GM18951 (cell line): Measurements from ENCODE around the gene PTGDR.

Source experiments
- POLR2A ChIP-seq: IDR thresholded peaks from 4 replicates; pipeline ENCODE4 v1.6.1; 2011; ENCODE audit warnings: mild to moderate bottlenecking; ENCODE audit not compliant: insufficient read length, insufficient read depth; ENCODE audit errors: extremely low read depth
- in situ Hi-C: fragments of 300-500 bp; cut with MboI; formaldehyde crosslinking; loops from one replicate; pipeline ENCODE4 v1.12.0; 2022; ENCODE audit warnings: low sequenced_read_pairs, mixed read lengths, inconsistent platforms; ENCODE audit not compliant: unreplicated experiment

The PTGDR gene

GRCh38 chr14:52307376-52307775 lies 39.9 kb downstream of the PTGDR start:
- TF ChIP-seq POLR2A = no peak
- in situ Hi-C loops = no loop called here

GRCh38 chr14:52307905-52308304 lies 40.4 kb downstream of the PTGDR start:
- in situ Hi-C loops = no loop called here
- TF ChIP-seq POLR2A = no peak

- in situ Hi-C loops = no loop called here
- TF ChIP-seq POLR2A = no peak
Measured at GRCh38 chr14:52310541-52310940, 43.0 kb downstream of the PTGDR start.

- no peak for TF ChIP-seq POLR2A
- in situ Hi-C loops = no loop called here
Measured at GRCh38 chr14:52312931-52313355, 45.4 kb downstream of the PTGDR start.

- in situ Hi-C loops = no loop called here
Measured at GRCh38 chr14:52313462-52313861, 46.0 kb downstream of the PTGDR start.

GRCh38 chr14:52313903-52314594 lies 46.6 kb downstream of the PTGDR start, which contains the start of gene PTGER2:
Gene PTGER2, plus strand, starts transcription at chr14:52314312. Its CDS starts 237 bp downstream, at chr14:52314549.
- in situ Hi-C loops = no loop called here
- TF ChIP-seq POLR2A = peak; percentile 16

More at GRCh38 chr14:52313462-52313861, 46.0 kb downstream of the PTGDR start:
- TF ChIP-seq POLR2A = no peak

GRCh38 chr14:52314595-52315354 lies 47.3 kb downstream of the PTGDR start:
- in situ Hi-C loops = no loop called here
- TF ChIP-seq POLR2A = no peak

- no peak for TF ChIP-seq POLR2A
Measured at GRCh38 chr14:52315355-52315718, 47.8 kb downstream of the PTGDR start.

GRCh38 chr14:52318062-52318461 lies 50.6 kb downstream of the PTGDR start:
- no peak for TF ChIP-seq POLR2A
- in situ Hi-C loops = no loop called here

More at GRCh38 chr14:52315355-52315718, 47.8 kb downstream of the PTGDR start:
- in situ Hi-C loops = no loop called here

- TF ChIP-seq POLR2A = no peak
- in situ Hi-C loops = no loop called here
Measured at GRCh38 chr14:52318826-52319645, 51.5 kb downstream of the PTGDR start.

GRCh38 chr14:52319919-52320318 lies 52.4 kb downstream of the PTGDR start:
- in situ Hi-C loops = no loop called here

GRCh38 chr14:52325126-52325525 lies 57.6 kb downstream of the PTGDR start:
- TF ChIP-seq POLR2A = no peak
- in situ Hi-C loops = no loop called here

More at GRCh38 chr14:52319919-52320318, 52.4 kb downstream of the PTGDR start:
- no peak for TF ChIP-seq POLR2A

GRCh38 chr14:52325630-52326029 lies 58.1 kb downstream of the PTGDR start:
- in situ Hi-C loops = no loop called here
- no peak for TF ChIP-seq POLR2A
